MM.1S (cell line): ENCODE results near the gene EGFLAM.

ENCODE experiments used
- EZH2 ChIP-seq: fragments of 300-600 bp; sonication (generic); optimal IDR thresholded peaks from 2 replicates; pipeline ENCODE3; 2017; ENCODE audit warnings: low read depth, mild to moderate bottlenecking, antibody characterized with exemption, low read length, mixed read lengths
- EZH2phosphoT487 ChIP-seq: fragments of 300-600 bp; sonication (generic); IDR thresholded peaks from 2 replicates; pipeline ENCODE4 v1.6.1; 2018; ENCODE audit warnings: antibody characterized with exemption, low read length
- TF ChIP-seq, protein P1 (sequence below): fragments of 300-600 bp; sonication (generic); IDR thresholded peaks from 2 replicates; pipeline ENCODE4 v1.5.1; 2016; ENCODE audit warnings: antibody characterized with exemption, low read length, mixed read lengths

DNA sequence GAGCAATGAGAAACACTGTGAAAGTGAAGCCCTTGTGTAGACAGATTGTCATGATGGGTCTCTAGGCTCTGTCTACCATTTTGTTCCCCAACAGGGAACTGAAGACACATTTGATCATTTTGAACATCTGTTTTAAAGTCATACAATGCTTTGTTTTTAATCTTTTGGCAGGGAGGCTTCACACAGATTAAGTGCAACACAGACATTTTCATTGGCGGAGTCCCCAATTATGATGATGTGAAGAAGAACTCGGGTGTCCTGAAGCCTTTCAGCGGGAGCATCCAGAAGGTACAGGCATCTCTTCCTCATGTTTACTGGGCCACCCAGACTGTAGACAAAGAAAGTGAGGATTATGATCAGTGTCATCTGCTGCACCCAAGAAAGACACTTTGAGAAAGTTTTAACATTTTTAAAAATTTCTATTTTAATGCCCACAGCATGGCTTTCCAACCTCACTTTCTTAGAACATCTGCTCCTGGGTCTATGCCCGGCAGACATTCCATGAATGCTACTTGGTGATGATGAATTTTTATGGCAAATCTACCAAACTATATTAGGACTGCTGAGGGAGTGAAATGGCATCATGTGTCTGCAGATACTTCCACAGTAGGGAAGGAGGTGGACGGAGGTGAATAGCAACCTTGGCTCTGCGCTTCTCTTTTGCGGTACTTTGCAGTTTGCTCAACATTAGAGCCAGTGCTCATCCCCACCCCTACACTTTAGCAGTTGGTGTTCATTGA is 176.8 kb downstream of the EGFLAM start:
- TF ChIP-seq, protein P1, sequence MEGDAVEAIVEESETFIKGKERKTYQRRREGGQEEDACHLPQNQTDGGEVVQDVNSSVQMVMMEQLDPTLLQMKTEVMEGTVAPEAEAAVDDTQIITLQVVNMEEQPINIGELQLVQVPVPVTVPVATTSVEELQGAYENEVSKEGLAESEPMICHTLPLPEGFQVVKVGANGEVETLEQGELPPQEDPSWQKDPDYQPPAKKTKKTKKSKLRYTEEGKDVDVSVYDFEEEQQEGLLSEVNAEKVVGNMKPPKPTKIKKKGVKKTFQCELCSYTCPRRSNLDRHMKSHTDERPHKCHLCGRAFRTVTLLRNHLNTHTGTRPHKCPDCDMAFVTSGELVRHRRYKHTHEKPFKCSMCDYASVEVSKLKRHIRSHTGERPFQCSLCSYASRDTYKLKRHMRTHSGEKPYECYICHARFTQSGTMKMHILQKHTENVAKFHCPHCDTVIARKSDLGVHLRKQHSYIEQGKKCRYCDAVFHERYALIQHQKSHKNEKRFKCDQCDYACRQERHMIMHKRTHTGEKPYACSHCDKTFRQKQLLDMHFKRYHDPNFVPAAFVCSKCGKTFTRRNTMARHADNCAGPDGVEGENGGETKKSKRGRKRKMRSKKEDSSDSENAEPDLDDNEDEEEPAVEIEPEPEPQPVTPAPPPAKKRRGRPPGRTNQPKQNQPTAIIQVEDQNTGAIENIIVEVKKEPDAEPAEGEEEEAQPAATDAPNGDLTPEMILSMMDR: no peak
- no peak for TF ChIP-seq EZH2phosphoT487
- no peak for TF ChIP-seq EZH2
